Fibroblast of lung (primary cell): Measurements from ENCODE around the gene CLGN. TPM values are rescaled to one million over a fixed set of nuclear protein-coding genes. Genes with fewer than 3 reads are reported as not detected.

Experiments used
- DNase-seq, 2 donors: peaks; one replicate each; pipeline versions ENCODE4 v3.0.0 to v3.0.0-alpha.2; 2010; ENCODE audit warnings: low read depth in 2 of 2
- H2AFZ ChIP-seq: 2 replicates; pipeline ENCODE4 v1.5.1; 2012; ENCODE audit warnings: low read length, control low read depth, inconsistent platforms
- H3K27ac ChIP-seq: 2 replicates; pipeline ENCODE4 v1.5.1; 2011; ENCODE audit warnings: low read length, control low read depth; ENCODE audit not compliant: insufficient read depth
- H3K27me3 ChIP-seq: 2 replicates; pipeline ENCODE4 v1.5.1; 2011; ENCODE audit warnings: mild to moderate bottlenecking, low read length; ENCODE audit not compliant: control insufficient read depth, insufficient read depth
- H3K36me3 ChIP-seq: 2 replicates; pipeline ENCODE4 v1.5.1; 2011; ENCODE audit warnings: low read length; ENCODE audit not compliant: control insufficient read depth, insufficient read depth
- H3K4me1 ChIP-seq: 2 replicates; pipeline ENCODE4 v1.5.1; 2011; ENCODE audit warnings: low read length; ENCODE audit not compliant: control insufficient read depth, insufficient read depth; ENCODE audit errors: extremely low read depth
- H3K4me2 ChIP-seq: 2 replicates; pipeline ENCODE4 v1.5.1; 2011; ENCODE audit warnings: low read length, control low read depth; ENCODE audit not compliant: insufficient read depth; ENCODE audit errors: extremely low read depth
- H3K4me3 ChIP-seq, 4 experiments: fragments of 200-600 bp in 1 of 4; sonication (generic) in 1 of 4; replicated peaks in 1 of 4; 2 replicates each; pipeline ENCODE4 v1.5.1; 2011 to 2016; ENCODE audit warnings: low read length in 4 of 4, low read depth in 3 of 4, mild to moderate bottlenecking in 3 of 4, control low read depth in 2 of 4, inconsistent platforms in 1 of 4, mixed read lengths in 1 of 4; ENCODE audit not compliant: insufficient read depth in 1 of 4; ENCODE audit errors: control extremely low read depth in 1 of 4
- H3K79me2 ChIP-seq: 2 replicates; pipeline ENCODE4 v1.5.1; 2012; ENCODE audit warnings: mild to moderate bottlenecking, low read length, inconsistent platforms; ENCODE audit not compliant: control insufficient read depth, insufficient read depth
- H3K9ac ChIP-seq: 2 replicates; pipeline ENCODE4 v1.5.1; 2011; ENCODE audit warnings: mild to moderate bottlenecking, low read length, control low read depth; ENCODE audit not compliant: insufficient read depth
- H3K9me3 ChIP-seq: 2 replicates; pipeline ENCODE4 v1.5.1; 2012; ENCODE audit warnings: low read depth, low read length; ENCODE audit not compliant: control insufficient read depth, insufficient read depth
- H4K20me1 ChIP-seq: 2 replicates; pipeline ENCODE4 v1.5.1; 2011; ENCODE audit warnings: low read length; ENCODE audit not compliant: control insufficient read depth, insufficient read depth; ENCODE audit errors: extremely low read depth
- CTCF ChIP-seq, 2 donors: IDR thresholded peaks in 1 of 2; conservative IDR thresholded peaks in 1 of 2; 1 replicate in 1 of 2; 2 replicates in 1 of 2; pipeline ENCODE4 v1.5.1; 2011 to 2012; ENCODE audit warnings: low read length in 2 of 2, control low read depth in 1 of 2, inconsistent platforms in 1 of 2, low read depth in 1 of 2, mild to moderate bottlenecking in 1 of 2
- EZH2 ChIP-seq: IDR thresholded peaks from 2 replicates; pipeline ENCODE4 v1.5.1; 2012; ENCODE audit warnings: low read length, control low read depth, mild to moderate bottlenecking; ENCODE audit errors: missing control alignments
- polyA plus RNA-seq, 2 donors: library from polyadenylated mRNA; depleted of rRNA in 1 of 2; stranded (reverse) in 1 of 2; unstranded in 1 of 2; fragments of >200 nt; gene quantifications; 2 replicates each; pipeline ENCODE4 v1.2.1, GENCODE V29; 2011 to 2012; ENCODE audit warnings: missing spikeins in 1 of 2
- total RNA-seq: library from RNA; depleted of rRNA; stranded (reverse); fragments of >200 nt; gene quantifications from 2 replicates; pipeline ENCODE4 v1.2.1, GENCODE V29; 2014

CLGN gene
- total and polyA plus RNA-seq, 2 donors (not counting 1 experiment from before 2014, with no cell fraction given) = 3.4 to 18.0 TPM

- H3K4me3 ChIP-seq = no peak overlapping the region
- no peaks in the 10 kb centered on the region for H3K36me3 ChIP-seq
- no peak overlapping the region for H2AFZ ChIP-seq
- no peak for DNase-seq
- H4K20me1 ChIP-seq = no peaks in the 10 kb centered on the region
- no peak overlapping the region for H3K4me2 ChIP-seq
- no peak overlapping the region for H3K27ac ChIP-seq
- H3K9ac ChIP-seq = no peak overlapping the region
- H3K27me3 ChIP-seq = no peaks in the 10 kb centered on the region
- TF ChIP-seq CTCF (conservative IDR thresholded peaks at IDR 0.05 in 1 of 2, IDR thresholded peaks at IDR 0.05 in 1 of 2; ENCODE audit: low read depth in 1 of 2, low read length in 2 of 2) (no peak), EZH2 (no peak)
- no peaks in the 10 kb centered on the region for H3K9me3 ChIP-seq
- H3K4me1 ChIP-seq = peaks cover 2% of the 10 kb centered on the region
- no peaks in the 10 kb centered on the region for H3K79me2 ChIP-seq
Observed at GRCh38 chr4:140363051-140363450, 64.4 kb downstream of the CLGN start.

- Histone ChIP-seq H3K27ac (no peak overlapping the region), H3K9me3 (no peaks in the 10 kb centered on the region), H3K9ac (no peak overlapping the region), H3K27me3 (no peaks in the 10 kb centered on the region), H2AFZ (no peak overlapping the region), H4K20me1 (no peaks in the 10 kb centered on the region), H3K4me1 (no peaks in the 10 kb centered on the region), H3K4me3 (no peak overlapping the region), H3K4me2 (no peak overlapping the region), H3K36me3 (no peaks in the 10 kb centered on the region), H3K79me2 (no peaks in the 10 kb centered on the region)
- TF ChIP-seq CTCF (conservative IDR thresholded peaks at IDR 0.05 in 1 of 2, IDR thresholded peaks at IDR 0.05 in 1 of 2; ENCODE audit: low read depth in 1 of 2, low read length in 2 of 2) (no peak), EZH2 (no peak)
- no peak for DNase-seq
Observed at GRCh38 chr4:140361099-140361498, 66.3 kb downstream of the CLGN start.

GRCh38 chr4:140359562-140360427 lies 67.7 kb downstream of the CLGN start:
- H3K4me3 ChIP-seq = no peak overlapping the region

More at GRCh38 chr4:140359562-140360427, 67.7 kb downstream of the CLGN start:
- DNase-seq = peak; percentile 65 to 88
- Histone ChIP-seq H3K9ac (no peak overlapping the region), H3K4me2 (no peak overlapping the region), H3K4me1 (no peaks in the 10 kb centered on the region), H3K36me3 (no peaks in the 10 kb centered on the region), H3K27ac (no peak overlapping the region), H4K20me1 (no peaks in the 10 kb centered on the region), H3K9me3 (no peaks in the 10 kb centered on the region), H3K79me2 (no peaks in the 10 kb centered on the region), H2AFZ (no peak overlapping the region), H3K27me3 (no peaks in the 10 kb centered on the region)
- TF ChIP-seq CTCF (conservative IDR thresholded peaks at IDR 0.05 in 1 of 2, IDR thresholded peaks at IDR 0.05 in 1 of 2; ENCODE audit: low read depth in 1 of 2, low read length in 2 of 2) (peak; percentile 85 to 88), EZH2 (no peak)
